IMR-90 (cell line): Measurements from ENCODE around the gene PLCB3. TPM values are rescaled to one million over a fixed set of nuclear protein-coding genes. Genes with fewer than 3 reads are reported as not detected.
A peak's percentile ranks its signal among the peaks of the same experiment; 100 is the strongest.

Experiments used
- ATAC-seq: fragments of 200-7000 bp; cut with Tn5 transposase; 2 replicates; pipeline ENCODE4 v1.9.1; 2020; ENCODE audit warnings: low read depth, mild to moderate bottlenecking, moderate library complexity
- BruUV-seq: library from RNA; stranded (reverse); fragments of 400-500 nt; replicated peaks from 2 replicates; lab custom pipeline; 2021; lab: Mats Ljungman, UMichigan
- CTCF ChIA-PET: fragments of 300-600 bp; formaldehyde crosslinking; extraction: SDS; loops from one replicate; lab custom pipeline; 2021; ENCODE audit warnings: antibody characterized with exemption; lab: Yijun Ruan, JAX
- POLR2A ChIA-PET: fragments of 300-600 bp; sonication (Branson Sonifier 250); formaldehyde crosslinking; loops from one replicate; lab custom pipeline; 2022; ENCODE audit warnings: antibody characterized with exemption; ENCODE audit not compliant: unreplicated experiment; lab: Charles Lee
- DNase-seq: peaks from one replicate; pipeline ENCODE4 v3.0.0; 2013
- H2AFZ ChIP-seq: replicated peaks from 2 replicates; pipeline ENCODE3; 2013; ENCODE audit warnings: low read length, mild to moderate bottlenecking; ENCODE audit not compliant: poor library complexity
- H2AK5ac ChIP-seq: 2 replicates; pipeline ENCODE4 v1.6.1; 2013; ENCODE audit warnings: low read depth, low read length, inconsistent platforms
- H2AK9ac ChIP-seq: replicated peaks from 2 replicates; pipeline ENCODE3; 2013; ENCODE audit warnings: mild to moderate bottlenecking, low read depth, low read length, moderate library complexity; ENCODE audit not compliant: poor library complexity
- H2BK120ac ChIP-seq: 2 replicates; pipeline ENCODE4 v1.6.1; 2013; ENCODE audit warnings: low read depth, low read length, inconsistent platforms
- H2BK15ac ChIP-seq: 3 replicates; pipeline ENCODE4 v1.6.1; 2013; ENCODE audit warnings: low read depth, low read length, inconsistent platforms
- H2BK20ac ChIP-seq: 2 replicates; pipeline ENCODE4 v1.6.1; 2013; ENCODE audit warnings: low read depth, mild to moderate bottlenecking, inconsistent platforms, low read length, moderate library complexity
- H2BK5ac ChIP-seq: 2 replicates; pipeline ENCODE4 v1.6.1; 2013; ENCODE audit warnings: mild to moderate bottlenecking, low read depth, low read length, inconsistent platforms; ENCODE audit not compliant: poor library complexity, severe bottlenecking
- H3K14ac ChIP-seq: replicated peaks from 2 replicates; pipeline ENCODE4 v1.6.1; 2013; ENCODE audit warnings: low read depth, low read length, inconsistent platforms
- H3K18ac ChIP-seq: 2 replicates; pipeline ENCODE4 v1.6.1; 2013; ENCODE audit warnings: low read depth, low read length, control low read depth
- H3K23ac ChIP-seq: 2 replicates; pipeline ENCODE4 v1.6.1; 2013; ENCODE audit warnings: low read depth, low read length, inconsistent platforms
- H3K27ac ChIP-seq: 2 replicates; pipeline ENCODE4 v1.5.1; 2013; ENCODE audit warnings: mild to moderate bottlenecking, control low read depth, low read length; ENCODE audit not compliant: insufficient read depth
- H3K27me3 ChIP-seq: 2 replicates; pipeline ENCODE4 v1.6.1; 2013; ENCODE audit warnings: low read length; ENCODE audit not compliant: control insufficient read depth, insufficient read depth
- H3K36me3 ChIP-seq: 2 replicates; pipeline ENCODE4 v1.6.1; 2013; ENCODE audit warnings: low read length, mixed read lengths; ENCODE audit not compliant: control insufficient read depth, insufficient read depth
- H3K4ac ChIP-seq: 2 replicates; pipeline ENCODE4 v1.6.1; 2013; ENCODE audit warnings: low read depth, low read length, inconsistent platforms
- H3K4me1 ChIP-seq: 2 replicates; pipeline ENCODE4 v1.6.1; 2013; ENCODE audit warnings: low read length, mixed read lengths; ENCODE audit not compliant: control insufficient read depth, insufficient read depth
- H3K4me2 ChIP-seq: 2 replicates; pipeline ENCODE4 v1.6.1; 2013; ENCODE audit warnings: low read depth, mild to moderate bottlenecking, control low read depth, low read length, moderate library complexity
- H3K4me3 ChIP-seq: 2 replicates; pipeline ENCODE4 v1.5.1; 2013; ENCODE audit warnings: low read depth, mild to moderate bottlenecking, control low read depth, low read length, moderate library complexity; ENCODE audit not compliant: insufficient read depth
- H3K56ac ChIP-seq: 2 replicates; pipeline ENCODE4 v1.6.1; 2013; ENCODE audit warnings: low read length, inconsistent platforms; ENCODE audit not compliant: insufficient read depth; ENCODE audit errors: extremely low read depth
- H3K79me1 ChIP-seq, 2 experiments: 2 replicates each; pipeline ENCODE4 v1.6.1; 2013; ENCODE audit warnings: low read length in 2 of 2, inconsistent platforms in 1 of 2, low read depth in 1 of 2
- H3K9ac ChIP-seq: 2 replicates; pipeline ENCODE4 v1.6.1; 2013; ENCODE audit warnings: low read depth, low read length, control low read depth
- H3K9me1 ChIP-seq: 2 replicates; pipeline ENCODE4 v1.6.1; 2013; ENCODE audit warnings: low read length, inconsistent platforms; ENCODE audit not compliant: insufficient read depth
- H3K9me3 ChIP-seq: 2 replicates; pipeline ENCODE4 v1.6.1; 2013; ENCODE audit warnings: low read length; ENCODE audit not compliant: control insufficient read depth, insufficient read depth
- H4K20me1 ChIP-seq: 2 replicates; pipeline ENCODE4 v1.6.1; 2013; ENCODE audit warnings: low read length, inconsistent platforms; ENCODE audit not compliant: insufficient read depth
- H4K5ac ChIP-seq: 2 replicates; pipeline ENCODE4 v1.6.1; 2013; ENCODE audit warnings: mild to moderate bottlenecking, low read depth, low read length, control low read depth
- H4K8ac ChIP-seq, 2 experiments: 2 replicates each; pipeline ENCODE4 v1.6.1; 2013; ENCODE audit warnings: low read depth in 2 of 2, low read length in 2 of 2, control low read depth in 1 of 2, inconsistent platforms in 1 of 2
- H4K91ac ChIP-seq: 2 replicates; pipeline ENCODE4 v1.6.1; 2013; ENCODE audit warnings: low read depth, low read length, inconsistent platforms; ENCODE audit not compliant: insufficient read depth
- BHLHE40 ChIP-seq: fragments of 150-350 bp; IDR thresholded peaks from 2 replicates; pipeline ENCODE4 v1.6.1; 2016; ENCODE audit warnings: mild to moderate bottlenecking, low read depth, low read length
- CEBPB ChIP-seq: IDR thresholded peaks from 2 replicates; pipeline ENCODE4 v1.6.1; 2012; ENCODE audit warnings: low read depth, low read length, improper control_type of control experiment
- CHD1 ChIP-seq: IDR thresholded peaks from 2 replicates; pipeline ENCODE4 v1.6.1; 2012; ENCODE audit warnings: low read depth, low read length, improper control_type of control experiment
- ELK1 ChIP-seq: fragments of 150-350 bp; IDR thresholded peaks from 2 replicates; pipeline ENCODE4 v1.6.1; 2016; ENCODE audit warnings: low read depth, mild to moderate bottlenecking, low read length, moderate library complexity, borderline replicate concordance
- FOS ChIP-seq: fragments of 150-350 bp; IDR thresholded peaks from 2 replicates; pipeline ENCODE4 v1.6.1; 2016; ENCODE audit warnings: low read depth, low read length
- MAFK ChIP-seq: IDR thresholded peaks from 2 replicates; pipeline ENCODE4 v1.6.1; 2012; ENCODE audit warnings: low read depth, low read length, improper control_type of control experiment
- MAZ ChIP-seq: IDR thresholded peaks from 2 replicates; pipeline ENCODE4 v1.6.1; 2012; ENCODE audit warnings: low read depth, mild to moderate bottlenecking, low read length, improper control_type of control experiment, moderate library complexity, borderline replicate concordance
- MXI1 ChIP-seq: IDR thresholded peaks from 2 replicates; pipeline ENCODE4 v1.6.1; 2012; ENCODE audit warnings: low read depth, mild to moderate bottlenecking, low read length, moderate library complexity, borderline replicate concordance
- POLR2A ChIP-seq: IDR thresholded peaks from 2 replicates; pipeline ENCODE4 v1.6.1; 2012; ENCODE audit warnings: mild to moderate bottlenecking, low read depth, low read length
- RAD21 ChIP-seq: IDR thresholded peaks from 2 replicates; pipeline ENCODE4 v1.6.1; 2012; ENCODE audit warnings: low read length, improper control_type of control experiment
- RCOR1 ChIP-seq: IDR thresholded peaks from 2 replicates; pipeline ENCODE4 v1.6.1; 2012; ENCODE audit warnings: mild to moderate bottlenecking, low read length, improper control_type of control experiment; ENCODE audit not compliant: insufficient replicate concordance
- RFX5 ChIP-seq: IDR thresholded peaks from 2 replicates; pipeline ENCODE4 v1.8.0; 2012; ENCODE audit warnings: low read depth, mild to moderate bottlenecking, low read length, moderate library complexity
- SMC3 ChIP-seq: fragments of 150-350 bp; IDR thresholded peaks from 2 replicates; pipeline ENCODE4 v1.6.1; 2016; ENCODE audit warnings: low read depth, mild to moderate bottlenecking, antibody characterized with exemption, low read length, moderate library complexity
- WGBS, 2 experiments: methylation state at CpG; one replicate each; pipeline versions ENCODE4 v1.1.5 to v1.1.7; 2013; ENCODE audit warnings: missing lambda C conversion rate in 2 of 2; ENCODE audit not compliant: insufficient read length in 1 of 2; ENCODE audit errors: extremely low coverage in 2 of 2; 5-methylcytosine and 5-hydroxymethylcytosine counted together
- dilution Hi-C: fragments of 300-500 bp; cut with HindIII; formaldehyde crosslinking; loops from one replicate; pipeline ENCODE4 v1.14.3; 2018; ENCODE audit warnings: low sequenced_read_pairs; ENCODE audit not compliant: unreplicated experiment
- in situ Hi-C: fragments of 300-500 bp; cut with MboI; formaldehyde crosslinking; loops from 3 replicates; pipeline ENCODE4 v1.14.3; 2019; ENCODE audit warnings: low sequenced_read_pairs, inconsistent platforms, mixed read lengths
- intact Hi-C: fragments of 100-400 bp; cut with micrococcal nuclease; formaldehyde crosslinking; loops from 2 replicates; pipeline ENCODE4 v1.10.0; 2022
- polyA plus RNA-seq, 3 experiments: library from polyadenylated mRNA; depleted of rRNA; stranded (reverse); fragments of >200 nt; gene quantifications; 2 replicates each; pipeline ENCODE4 v1.2.3, GENCODE V29; 2012; ENCODE audit warnings: low replicate concordance in 1 of 3
- total RNA-seq: library from RNA; depleted of rRNA; stranded (reverse); fragments of >200 nt; gene quantifications from 2 replicates; pipeline ENCODE4 v1.2.3, GENCODE V29; 2012
- TF ChIP-seq, protein P1 (sequence below): conservative IDR thresholded peaks from 2 replicates; pipeline ENCODE4 v1.5.1; 2012; ENCODE audit warnings: mild to moderate bottlenecking, low read depth, low read length, improper control_type of control experiment

Gene PLCB3
- total and polyA plus RNA-seq, 2 of the 4 experiments (the other 2 are of a cell fraction), result 23.9 to 24.9 TPM

DNA sequence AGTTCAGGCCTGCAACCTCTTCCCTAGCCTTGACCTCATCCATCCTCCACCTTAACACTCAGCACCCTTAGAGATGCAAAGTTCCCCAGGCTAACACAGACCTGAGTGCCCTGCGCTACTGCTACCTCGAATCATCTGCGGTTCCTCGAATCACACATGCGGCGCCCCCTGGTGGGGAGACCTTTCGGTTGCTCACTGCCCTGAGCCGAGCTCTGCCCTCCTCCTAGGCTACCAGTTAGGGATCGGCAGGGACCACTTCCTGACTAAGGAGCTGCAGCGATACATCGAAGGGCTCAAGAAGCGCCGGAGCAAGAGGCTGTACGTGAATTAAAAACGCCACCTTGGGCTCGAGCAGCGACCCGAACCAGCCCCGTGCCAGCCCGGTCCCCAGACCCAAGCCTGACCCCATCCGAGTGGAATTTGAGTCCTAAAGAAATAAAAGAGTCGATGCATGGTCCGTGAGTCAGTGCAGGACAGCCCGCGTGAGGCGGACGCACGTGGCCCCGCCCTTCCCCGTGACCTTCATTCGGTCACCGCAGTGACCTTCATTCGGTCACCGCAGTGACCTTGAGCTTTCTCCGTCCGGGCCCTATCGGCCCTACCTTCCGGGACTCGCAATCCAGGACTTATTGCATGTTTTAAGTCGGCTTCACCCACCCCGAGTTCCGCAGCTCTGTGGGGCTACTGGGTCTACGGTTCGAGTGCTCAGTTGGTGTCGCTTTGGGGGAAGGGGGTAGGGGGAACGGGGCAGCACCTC is 53.2 kb downstream of the PLCB3 start:
- Histone ChIP-seq H2BK5ac (peak overlapping the region; percentile 29), H2BK20ac (no peak overlapping the region), H3K4me3 (peak overlapping the region; percentile 53), H3K27ac (peak overlapping the region; percentile 38), H3K4ac (peak overlapping the region; percentile 56), H4K91ac (peak overlapping the region; percentile 30; the same call in 1 of the 2 replicates), H4K20me1 (peaks cover 11% of the 10 kb centered on the region), H3K9ac (peak overlapping the region; percentile 24), H3K14ac (peak overlapping the region; percentile 38; the same call in 1 of the 2 replicates), H3K23ac (peak overlapping the region; percentile 60; the same call in 1 of the 2 replicates), H2BK120ac (no peak overlapping the region), H4K8ac (peak overlapping the region in 1 of 2 experiments; percentile 60; a peak in 2 of 4 replicates), H3K9me1 (no peaks in the 10 kb centered on the region), H2AK5ac (peak overlapping the region; percentile 67; the same call in 1 of the 2 replicates), H3K4me1 (peaks cover 12% of the 10 kb centered on the region), H3K27me3 (peaks cover 14% of the 10 kb centered on the region), H3K18ac (no peak overlapping the region), H2AFZ (peak overlapping the region; percentile 94), H3K9me3 (no peaks in the 10 kb centered on the region), H2AK9ac (peak overlapping the region; percentile 92), H3K4me2 (peak overlapping the region; percentile 84), H4K5ac (no peak overlapping the region), H3K36me3 (no peaks in the 10 kb centered on the region), H3K56ac (peak overlapping the region; percentile 32; the same call in 1 of the 2 replicates), H3K79me1 (peaks cover 14 to 22% of the 10 kb centered on the region in 2 experiments; a peak in 3 of 4 replicates), H2BK15ac (no peak overlapping the region)
- 1% methylated on average over 19 of the region's 46 CpGs; no CpG with 5 or more reads in 1 of the 2 experiments for WGBS, 2 experiments
- in situ Hi-C loops (loop anchor here (5.0 kb wide), 1 partner anchor 102 kb away; no protein-coding TSS in a partner anchor), dilution Hi-C loops (no loop called here), intact Hi-C loops (loop anchor here (1.0 to 10.0 kb wide), 4 partner anchors 27 to 300 kb away; partner anchors contain the start of gene DNAJC4)
- ATAC-seq (peak; percentile 33), DNase-seq (peak; percentile 85)
- ChIA-PET CTCF (interaction anchor here (0.9 to 1.8 kb wide), 8 partner anchors 20 to 100 kb away, joined by 3 to 13 read pairs (median 4); partner anchors contain the start of gene BAD), POLR2A (interaction anchor here (1.6 kb wide), 1 partner anchor 13 kb away, joined by 4 read pairs; the partner anchor contains the start of genes PRDX5 and TRMT112)
- BruUV-seq, result no TSS peak
- no peak for TF ChIP-seq ELK1
- no peak for TF ChIP-seq RCOR1
- TF ChIP-seq MXI1, result peak; percentile 54; the same call in 1 of the 2 replicates
- peak; percentile 66 for TF ChIP-seq SMC3
- TF ChIP-seq, protein P1, sequence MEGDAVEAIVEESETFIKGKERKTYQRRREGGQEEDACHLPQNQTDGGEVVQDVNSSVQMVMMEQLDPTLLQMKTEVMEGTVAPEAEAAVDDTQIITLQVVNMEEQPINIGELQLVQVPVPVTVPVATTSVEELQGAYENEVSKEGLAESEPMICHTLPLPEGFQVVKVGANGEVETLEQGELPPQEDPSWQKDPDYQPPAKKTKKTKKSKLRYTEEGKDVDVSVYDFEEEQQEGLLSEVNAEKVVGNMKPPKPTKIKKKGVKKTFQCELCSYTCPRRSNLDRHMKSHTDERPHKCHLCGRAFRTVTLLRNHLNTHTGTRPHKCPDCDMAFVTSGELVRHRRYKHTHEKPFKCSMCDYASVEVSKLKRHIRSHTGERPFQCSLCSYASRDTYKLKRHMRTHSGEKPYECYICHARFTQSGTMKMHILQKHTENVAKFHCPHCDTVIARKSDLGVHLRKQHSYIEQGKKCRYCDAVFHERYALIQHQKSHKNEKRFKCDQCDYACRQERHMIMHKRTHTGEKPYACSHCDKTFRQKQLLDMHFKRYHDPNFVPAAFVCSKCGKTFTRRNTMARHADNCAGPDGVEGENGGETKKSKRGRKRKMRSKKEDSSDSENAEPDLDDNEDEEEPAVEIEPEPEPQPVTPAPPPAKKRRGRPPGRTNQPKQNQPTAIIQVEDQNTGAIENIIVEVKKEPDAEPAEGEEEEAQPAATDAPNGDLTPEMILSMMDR, result peak; percentile 80
- no peak for TF ChIP-seq CEBPB
- peak; percentile 61 for TF ChIP-seq RAD21
- peak; percentile 88 for TF ChIP-seq BHLHE40
- no peak for TF ChIP-seq MAFK
- no peak for TF ChIP-seq POLR2A
- TF ChIP-seq MAZ, result peak; percentile 30; the same call in 1 of the 2 replicates
- TF ChIP-seq RFX5, result no peak
- no peak for TF ChIP-seq CHD1
- no peak for TF ChIP-seq FOS
